LNCAP (cell line): ENCODE results near the gene FAM131A.

Source experiments
- CTCF ChIP-seq: fragments of 450-650 bp; IDR thresholded peaks from 2 replicates; pipeline ENCODE4 v1.5.1; 2017; ENCODE audit warnings: mild to moderate bottlenecking

FAM131A gene

DNA sequence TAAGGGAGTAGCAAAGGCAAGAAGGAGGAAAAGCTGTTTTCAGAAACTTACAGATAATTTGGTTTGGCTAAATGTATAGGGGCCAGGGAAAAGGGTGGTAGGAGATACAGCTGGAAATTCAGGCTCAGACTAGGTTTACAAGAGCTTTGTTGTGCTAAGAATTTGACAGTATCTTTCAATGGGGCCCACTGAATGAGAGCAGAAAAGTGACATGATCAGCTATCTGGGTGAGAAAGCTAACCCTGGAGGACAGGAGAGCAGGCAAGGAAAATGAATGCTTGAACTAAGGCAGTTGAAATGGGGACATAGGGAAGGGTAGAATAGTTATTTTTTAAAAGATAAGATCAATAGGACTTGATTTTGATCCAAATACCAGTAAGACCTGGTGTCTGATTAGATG is 25.8 kb upstream of the FAM131A start:
- no peak for TF ChIP-seq CTCF

DNA sequence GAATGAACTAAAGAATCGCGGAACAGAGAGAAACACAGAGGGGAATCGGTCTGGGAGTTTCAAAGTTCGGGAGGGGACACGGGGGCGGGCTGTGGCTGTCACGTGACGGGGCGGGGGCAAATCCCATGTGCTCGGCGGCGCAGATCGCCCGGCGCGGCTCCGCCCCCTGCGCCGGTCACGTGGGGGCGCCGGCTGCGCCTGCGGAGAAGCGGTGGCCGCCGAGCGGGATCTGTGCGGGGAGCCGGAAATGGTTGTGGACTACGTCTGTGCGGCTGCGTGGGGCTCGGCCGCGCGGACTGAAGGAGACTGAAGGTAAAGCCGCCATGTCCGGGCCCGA is 23.1 kb upstream of the FAM131A start, which contains the start of gene EIF4G1:
Gene EIF4G1 (plus strand): TSS at position 244 of the 337 bp plus-strand sequence. CDS start 1,191 bp downstream, outside the sequence.
- no peak for TF ChIP-seq CTCF

DNA sequence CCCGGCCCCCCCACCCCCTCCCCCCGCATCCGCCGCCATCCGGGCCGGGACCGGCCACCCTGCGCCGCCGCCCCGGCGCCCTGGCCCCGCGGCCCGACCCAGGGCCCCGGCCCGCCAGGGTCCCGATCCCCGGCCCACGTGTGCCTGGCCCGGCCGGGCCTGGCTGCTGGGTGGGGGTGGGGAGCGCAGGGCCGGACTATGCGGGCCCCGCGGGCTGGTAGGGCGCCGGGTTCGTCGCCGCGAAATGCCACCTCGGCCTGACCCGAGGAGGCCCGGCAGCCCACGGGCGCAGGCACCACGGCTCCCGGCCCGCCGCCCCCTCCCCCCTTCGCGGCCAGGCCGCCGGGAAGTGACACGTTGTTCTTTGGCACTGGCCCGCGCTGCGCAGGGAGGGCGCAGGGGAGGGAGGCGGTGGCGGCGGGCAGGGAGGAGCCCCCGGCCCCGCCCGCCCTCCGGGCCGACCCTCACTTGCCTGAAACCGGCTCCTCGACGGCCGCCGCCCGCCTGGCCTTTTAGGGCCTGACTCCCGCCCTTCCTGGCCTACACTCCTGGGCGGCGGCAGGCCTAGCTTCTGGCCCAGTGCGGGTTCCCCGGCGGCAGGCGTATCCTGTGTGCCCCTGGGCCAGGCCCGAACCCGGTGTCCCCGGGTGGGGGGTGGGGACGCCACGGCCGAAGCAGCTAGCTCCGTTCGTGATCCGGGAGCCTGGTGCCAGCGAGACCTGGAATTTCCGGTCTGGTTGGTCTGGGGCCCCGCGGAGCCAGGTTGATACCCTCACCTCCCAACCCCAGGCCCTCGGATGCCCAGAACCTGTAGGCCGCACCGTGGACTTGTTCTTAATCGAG is 22.5 kb upstream of the FAM131A start:
- TF ChIP-seq CTCF, result no peak

GRCh38 chr3:184315543-184315867 is 21.9 kb upstream of the FAM131A start:
- no peak for TF ChIP-seq CTCF

- TF ChIP-seq CTCF, result no peak
These were observed 21.3 kb upstream of the FAM131A start for GRCh38 chr3:184315871-184316661.

DNA sequence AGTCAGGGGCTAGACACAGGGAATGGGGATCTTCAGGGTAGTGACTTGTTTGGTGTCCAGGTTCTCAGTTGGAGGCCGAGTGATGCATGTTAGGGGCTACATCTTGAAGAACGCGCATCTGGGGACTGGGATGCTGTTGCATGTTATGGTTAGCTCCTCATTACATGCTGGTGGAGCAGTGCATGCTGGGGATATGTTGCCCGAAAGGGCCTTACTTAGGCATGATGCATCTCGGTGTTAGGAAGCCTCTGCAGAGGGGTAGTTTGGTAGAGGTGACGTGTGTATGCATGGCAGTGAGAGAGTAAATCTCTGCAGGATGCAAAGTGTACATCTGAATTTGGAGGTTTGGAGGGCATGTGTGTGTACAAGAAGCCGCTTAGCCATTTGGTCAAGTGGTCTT is 20.6 kb upstream of the FAM131A start:
- TF ChIP-seq CTCF, result no peak

DNA sequence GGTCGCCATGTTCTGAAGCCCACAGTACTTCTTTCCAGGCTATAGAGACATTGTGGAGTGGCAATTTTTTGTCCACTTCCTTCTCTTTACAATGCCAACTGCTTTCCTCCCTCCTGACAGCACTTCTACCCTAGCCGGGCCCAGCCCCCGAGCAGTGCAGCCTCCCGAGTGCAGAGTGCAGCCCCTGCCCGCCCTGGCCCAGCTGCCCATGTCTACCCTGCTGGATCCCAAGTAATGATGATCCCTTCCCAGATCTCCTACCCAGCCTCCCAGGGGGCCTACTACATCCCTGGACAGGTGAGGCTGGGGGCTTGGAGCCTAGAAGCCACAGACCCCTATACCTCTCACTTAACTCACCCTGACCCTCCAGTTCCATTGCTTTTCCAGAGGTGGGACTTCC is 20.2 kb upstream of the FAM131A start:
- TF ChIP-seq CTCF, result no peak
